Left renal cortex interstitium (tissue), 4 donors: Measurements from ENCODE around the gene CDKL4. TPM values are rescaled to one million over a fixed set of nuclear protein-coding genes. Genes with fewer than 3 reads are reported as not detected.
"Not testable (repeated sequence)": the region's sequence is repeated elsewhere in the genome, so short reads cannot be mapped to it uniquely, and the experiment has no call there.

Source experiments
- DNase-seq, 4 donors: peaks; one replicate each; pipeline ENCODE4 v3.0.0-alpha.2; 2013; ENCODE audit warnings: low read depth in 4 of 4, low spot score in 2 of 4, missing footprints in 1 of 4
- polyA plus RNA-seq, 4 donors: library from polyadenylated mRNA; unstranded; fragments of 120-200 nt; gene quantifications; one replicate each; pipeline ENCODE4 v1.2.1, GENCODE V29; 2013; ENCODE audit not compliant: insufficient read length in 4 of 4

CDKL4 gene
- polyA plus RNA-seq, 4 donors: 0.42 to 1.5 (median 1.1) TPM

DNA sequence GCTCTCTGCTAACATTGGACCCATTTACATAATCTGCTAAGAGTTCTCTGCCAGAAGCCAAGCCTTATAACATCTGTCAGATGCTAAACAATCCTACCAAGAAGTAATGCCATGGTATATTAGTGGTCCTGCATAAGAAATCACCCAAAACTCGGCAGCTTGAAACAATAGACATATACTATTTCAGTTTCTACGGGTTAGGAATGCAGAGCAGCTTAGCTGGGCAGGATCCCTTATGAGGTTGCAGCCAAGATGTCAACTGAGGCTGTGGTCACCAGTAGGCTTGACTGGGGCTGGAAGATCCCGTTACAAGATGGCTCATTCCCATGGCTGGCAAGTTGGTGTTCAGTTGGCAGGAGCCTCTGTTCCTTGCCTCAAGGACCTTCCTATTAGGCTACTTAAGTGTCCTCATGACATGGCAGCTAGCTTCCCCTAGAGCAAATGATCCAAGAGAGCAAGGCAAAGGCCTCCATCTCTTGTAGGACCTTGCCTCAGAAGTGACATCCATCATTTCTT is 97.8 kb downstream of the CDKL4 start:
- DNase-seq: no peak

DNA sequence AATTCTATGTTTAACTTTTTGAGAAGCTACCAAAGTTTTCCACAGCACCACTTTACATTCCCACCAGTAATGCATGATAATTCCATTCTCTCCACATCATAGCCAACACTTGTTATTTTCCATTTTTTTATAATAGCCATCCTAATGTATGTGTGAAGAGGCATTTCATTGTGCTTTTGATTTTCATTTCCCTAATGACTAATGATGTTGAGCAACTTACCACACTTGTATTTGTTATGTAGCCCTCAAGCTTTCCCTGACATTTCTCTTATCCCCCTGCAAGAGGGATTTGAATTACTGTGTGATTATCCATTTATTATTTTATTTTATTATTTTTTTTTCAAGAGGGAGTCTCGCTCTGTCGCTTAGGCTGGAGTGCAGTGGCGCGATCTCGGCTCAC is 99.4 kb downstream of the CDKL4 start:
- DNase-seq: no peak

DNA sequence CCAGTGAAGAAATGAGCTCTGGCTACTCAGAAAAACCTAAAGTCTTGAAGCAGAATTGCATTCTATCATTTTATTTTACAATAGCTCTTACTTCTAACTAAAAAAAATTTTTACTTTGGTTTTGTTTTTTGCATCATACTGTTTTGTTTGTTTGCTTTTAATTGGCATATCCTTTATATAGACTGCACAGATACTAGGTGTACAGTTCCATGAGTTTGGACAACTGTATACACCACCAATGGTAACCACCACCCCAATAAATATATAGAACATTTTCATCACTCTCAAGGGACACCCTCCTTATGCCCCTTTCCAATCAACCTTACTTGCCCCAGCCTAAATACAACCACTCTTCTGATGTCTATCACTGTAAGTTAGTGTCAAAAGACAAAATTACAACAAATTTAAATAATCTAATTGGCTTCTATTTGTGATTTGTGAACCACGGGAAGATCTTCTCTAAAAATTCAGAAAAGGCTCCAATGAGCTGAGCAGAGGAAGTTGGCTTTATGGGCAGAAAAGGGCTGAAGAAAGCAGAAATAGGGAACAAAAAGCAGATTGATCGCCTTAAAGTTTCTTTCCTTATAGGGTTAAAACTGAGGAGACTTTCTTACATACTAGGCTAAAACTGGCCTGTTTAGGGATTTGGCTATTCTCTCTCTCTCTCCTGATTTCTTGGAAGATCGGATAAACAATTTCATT is 100.7 kb downstream of the CDKL4 start:
- DNase-seq: no peak

DNA sequence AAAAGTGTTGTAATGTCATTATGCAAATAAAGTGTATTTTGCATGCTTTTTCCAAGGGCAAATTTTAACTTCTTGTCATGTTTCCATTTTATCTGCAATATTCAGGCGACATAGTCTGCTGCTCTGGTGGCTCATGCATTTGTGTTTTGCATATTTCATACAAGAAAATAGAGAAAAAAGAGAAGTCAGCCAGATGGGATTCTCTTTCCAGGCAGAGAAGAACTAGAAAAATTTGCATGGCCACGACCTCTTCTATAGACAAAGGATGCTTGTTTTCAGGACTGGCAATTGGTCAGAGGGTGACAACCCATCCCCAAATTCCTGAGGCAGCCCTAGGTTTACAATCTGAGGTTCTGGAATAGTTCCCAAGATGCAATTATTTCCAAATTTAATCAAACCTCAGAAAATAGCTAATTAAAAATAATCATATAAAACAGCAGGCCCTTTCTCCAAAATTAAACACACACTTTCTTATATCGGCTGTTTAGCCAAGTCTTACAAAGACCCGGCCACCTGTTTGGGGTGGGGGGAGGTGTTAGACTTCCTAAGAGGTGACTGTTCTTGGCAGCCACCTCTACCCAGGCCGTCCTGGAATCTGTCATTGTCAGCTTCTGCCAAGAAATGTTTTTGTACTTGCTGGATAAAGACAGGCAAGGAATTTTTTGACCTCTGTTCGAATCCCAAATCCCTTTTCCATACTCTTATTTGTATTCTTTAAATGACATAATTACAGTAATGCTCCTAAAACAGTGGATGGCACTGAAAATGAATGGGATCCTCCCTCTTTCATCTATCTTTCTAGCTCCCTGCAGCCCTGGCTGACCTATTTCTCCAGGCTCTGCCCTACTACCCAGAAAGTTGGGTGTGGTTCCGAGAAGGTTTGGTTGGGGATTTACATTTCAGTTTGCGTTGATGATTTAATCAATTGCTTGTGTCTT is 102.2 kb downstream of the CDKL4 start:
- no peak for DNase-seq

DNA sequence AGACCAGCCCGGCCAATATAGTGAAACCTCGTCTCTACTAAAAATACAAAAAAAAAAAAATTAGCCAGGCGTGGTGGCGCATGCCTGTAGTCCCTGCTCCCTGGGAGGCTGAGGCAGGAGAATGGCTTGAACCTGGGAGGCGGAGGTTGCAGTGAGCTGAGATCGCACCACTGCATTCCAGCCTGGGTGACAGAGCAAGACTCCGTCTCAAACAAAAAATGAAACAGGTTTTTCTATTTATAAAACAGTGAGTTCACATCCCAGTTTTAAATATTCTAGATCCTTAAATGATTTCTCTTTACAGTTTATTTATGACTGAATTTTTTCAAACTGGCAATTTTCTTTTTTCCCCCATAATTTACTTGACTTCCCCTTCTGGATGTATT is 102.8 kb downstream of the CDKL4 start:
- not testable (repeated sequence) for DNase-seq

DNA sequence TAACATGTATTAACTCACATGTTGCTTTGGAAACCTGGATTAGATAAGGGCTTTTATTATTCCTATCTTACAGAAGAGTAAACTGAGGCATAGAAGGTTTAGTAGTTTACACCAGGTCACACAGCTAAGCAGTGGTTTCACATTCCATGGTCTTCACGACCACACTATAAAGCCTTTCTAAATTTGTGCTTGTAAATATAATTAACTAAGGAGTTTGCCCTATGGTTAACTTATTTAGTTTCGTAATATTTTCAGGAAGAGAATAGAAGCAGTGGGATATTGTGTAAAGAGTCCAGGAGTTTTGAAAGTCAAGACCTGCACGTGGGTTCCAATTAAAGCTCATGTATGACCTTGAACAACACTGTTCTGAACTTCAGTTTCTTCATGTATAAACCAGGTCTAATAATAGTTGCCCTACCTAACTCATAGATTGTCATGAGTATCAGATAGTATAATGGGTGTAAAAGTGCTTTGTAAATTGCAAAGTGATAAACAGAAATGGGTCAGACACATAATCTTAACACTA is 103.4 kb downstream of the CDKL4 start:
- DNase-seq: no peak

DNA sequence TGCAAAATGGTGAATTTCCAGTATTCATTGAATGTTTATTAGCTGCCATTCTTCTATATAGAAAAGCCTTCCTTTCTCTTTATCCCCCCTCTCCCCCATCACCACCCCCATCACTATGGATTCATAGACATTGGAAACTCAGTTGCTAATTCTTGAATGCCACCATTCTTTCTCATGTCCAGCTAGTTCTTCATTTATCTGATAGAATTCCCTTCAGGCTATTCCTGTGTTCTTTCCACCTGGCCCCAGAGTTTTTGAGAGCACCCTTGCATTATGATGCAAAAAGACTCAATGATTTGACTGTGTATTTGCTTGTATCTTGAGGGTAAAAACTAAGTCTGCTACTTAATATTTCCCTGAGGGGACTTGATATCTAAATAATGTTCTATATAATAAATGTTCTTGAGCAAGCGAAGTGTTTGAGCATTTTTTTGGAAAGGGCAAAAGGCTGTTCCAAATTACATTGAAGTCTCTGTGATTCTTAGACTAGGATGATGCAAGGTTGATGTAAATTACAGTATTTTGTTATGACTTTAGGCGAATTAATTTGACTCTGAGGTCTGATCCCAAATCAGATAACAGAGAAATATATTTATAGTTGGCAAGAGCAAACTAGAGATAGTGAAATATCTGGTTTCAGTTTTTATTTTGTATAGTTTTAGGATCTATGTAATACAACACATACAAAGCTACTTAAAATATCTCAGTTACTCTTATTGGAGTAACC is 104.1 kb downstream of the CDKL4 start:
- DNase-seq: no peak

DNA sequence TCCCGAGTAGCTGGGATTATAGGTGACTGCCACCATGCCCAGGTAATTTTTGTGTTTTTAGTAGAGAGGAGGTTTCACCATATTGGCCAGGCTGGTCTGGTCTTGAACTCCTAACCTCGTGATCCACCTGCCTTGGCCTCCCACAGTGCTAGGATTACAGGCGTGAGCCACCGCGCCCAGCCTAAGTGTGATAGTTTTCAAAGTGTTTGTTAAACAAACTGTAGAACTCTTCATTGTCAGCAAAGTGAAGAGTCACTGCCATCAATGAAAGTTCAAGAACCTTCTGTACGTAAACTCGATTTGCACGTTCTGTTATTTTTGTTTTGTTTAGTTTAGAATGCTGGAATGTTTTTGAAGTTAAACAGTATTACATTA is 104.9 kb downstream of the CDKL4 start:
- no peak for DNase-seq

DNA sequence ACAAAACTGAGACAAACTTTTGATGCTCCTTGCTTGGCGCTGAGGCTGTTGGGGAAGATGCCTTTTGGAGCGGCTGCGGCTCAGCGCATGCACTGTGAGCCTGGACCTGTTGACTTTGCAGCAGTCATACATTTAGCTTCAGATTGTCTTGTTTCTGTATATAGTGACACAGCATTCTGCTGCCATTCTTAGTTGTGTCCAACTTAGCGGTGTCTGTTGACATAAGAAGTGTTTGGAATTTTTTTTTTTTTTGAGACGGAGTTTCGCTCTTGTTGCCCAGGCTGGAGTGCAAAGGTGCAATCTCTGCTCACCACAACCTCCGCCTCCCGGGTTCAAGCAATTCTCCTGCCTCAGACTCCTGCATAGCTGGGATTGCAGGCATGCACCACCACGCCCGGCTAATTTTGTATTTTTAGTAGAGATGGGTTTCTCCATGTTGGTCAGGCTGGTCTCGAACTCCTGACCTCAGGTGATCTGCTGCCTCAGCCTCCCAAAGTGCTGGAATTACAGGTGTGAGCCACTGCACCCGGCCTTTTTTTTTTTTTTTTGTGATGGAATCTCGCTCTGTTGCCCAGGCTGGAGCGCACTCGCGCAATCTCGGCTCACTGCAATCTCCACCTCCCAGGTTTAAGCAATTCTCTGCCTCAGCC is 105.5 kb downstream of the CDKL4 start:
- not testable (repeated sequence) for DNase-seq

DNA sequence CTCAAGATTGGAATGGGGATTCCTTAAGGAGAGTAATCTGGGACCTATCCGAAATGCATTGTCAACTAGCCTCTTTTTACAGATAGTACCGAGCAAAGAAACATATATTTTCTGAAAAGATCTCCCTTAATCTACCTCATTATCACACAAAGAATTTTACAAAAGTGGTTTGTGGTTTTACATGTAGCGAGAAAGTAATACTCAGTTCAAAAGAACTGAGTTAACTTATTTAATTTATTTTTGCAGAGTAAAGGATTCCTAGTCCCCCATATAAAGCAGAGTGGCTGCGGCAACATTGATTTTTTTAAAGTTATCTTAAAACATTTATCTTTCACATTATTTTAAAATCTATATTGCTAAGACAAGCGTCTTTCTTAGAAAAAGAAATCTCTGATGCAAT is 107.0 kb downstream of the CDKL4 start:
- DNase-seq: no peak

DNA sequence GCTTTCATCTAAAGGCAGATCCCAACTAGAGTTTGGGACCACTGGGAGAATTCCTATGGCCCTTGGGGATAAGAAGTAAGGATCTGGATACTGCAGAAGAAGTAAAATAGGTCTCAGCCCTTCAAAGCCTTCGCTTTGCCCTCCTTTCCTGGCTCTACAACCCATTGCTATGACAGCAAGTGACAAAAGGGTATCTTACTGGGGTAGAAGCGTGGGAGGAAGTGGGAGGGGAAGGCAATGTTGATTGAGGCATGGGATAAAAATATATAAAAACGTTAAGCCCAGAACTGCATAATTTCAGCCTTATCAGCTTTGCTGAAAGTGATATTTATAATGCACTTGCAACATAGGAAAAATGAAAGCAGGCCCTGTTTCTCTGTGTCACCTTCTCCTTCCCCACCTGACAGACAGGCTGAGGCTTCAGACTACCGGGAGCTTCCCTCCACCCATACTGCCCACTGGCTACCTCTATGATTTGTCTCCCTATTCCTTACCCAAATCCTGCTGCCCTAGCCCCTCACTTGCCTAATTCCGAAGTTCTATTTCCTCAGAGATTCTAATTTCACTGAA is 108.0 kb downstream of the CDKL4 start:
- no peak for DNase-seq

DNA sequence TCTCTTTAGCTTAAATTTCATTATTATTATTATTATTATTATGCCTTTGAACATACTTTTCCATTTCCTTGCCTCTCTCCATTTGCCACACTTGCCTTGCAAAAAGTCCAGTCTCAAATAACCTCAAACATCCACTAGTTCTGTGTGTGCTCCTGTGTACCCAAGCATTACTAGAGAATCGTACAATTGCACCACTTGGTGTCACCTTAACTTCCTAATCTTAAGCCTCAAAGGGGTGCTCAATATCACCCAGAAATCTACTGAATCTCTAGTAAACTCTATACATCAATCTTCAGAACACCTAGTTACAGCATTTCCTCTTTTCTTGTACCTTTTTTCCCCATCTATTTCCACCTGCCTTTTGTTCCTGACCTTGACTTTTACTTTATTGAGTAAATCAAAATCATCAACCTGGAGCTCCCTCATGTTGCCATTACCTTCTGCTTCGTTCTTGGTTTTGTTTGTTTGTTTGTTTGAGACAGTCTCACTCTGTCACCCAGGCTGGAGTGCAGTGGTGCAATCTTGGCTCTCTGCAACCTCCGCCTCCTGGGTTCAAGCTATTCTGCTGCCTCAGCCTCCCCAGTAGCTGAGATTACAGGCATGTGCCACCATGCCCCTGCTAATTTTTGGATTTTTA is 110.4 kb downstream of the CDKL4 start:
- DNase-seq: no peak

DNA sequence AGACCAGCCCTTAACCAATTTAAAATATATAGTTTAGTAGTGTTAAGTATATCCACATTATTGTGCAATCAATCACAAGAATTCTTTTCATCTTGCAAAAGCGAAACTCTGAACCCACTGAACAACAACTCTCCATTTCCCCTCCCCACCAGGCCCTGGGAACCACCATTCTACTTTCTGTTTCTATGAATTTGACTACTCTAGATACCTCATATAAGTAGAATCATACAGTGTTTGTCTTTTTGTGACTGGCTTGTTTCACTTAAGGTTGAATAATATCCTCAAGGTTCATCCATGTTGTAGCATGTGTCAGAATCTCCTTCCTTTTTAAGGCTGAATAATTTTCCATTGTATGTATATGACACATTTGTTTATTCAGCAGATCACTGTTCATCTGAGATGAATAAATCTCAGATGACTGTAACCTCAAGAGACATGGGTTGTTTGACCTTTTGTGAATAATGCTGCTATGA is 114.8 kb downstream of the CDKL4 start:
- DNase-seq: no peak

DNA sequence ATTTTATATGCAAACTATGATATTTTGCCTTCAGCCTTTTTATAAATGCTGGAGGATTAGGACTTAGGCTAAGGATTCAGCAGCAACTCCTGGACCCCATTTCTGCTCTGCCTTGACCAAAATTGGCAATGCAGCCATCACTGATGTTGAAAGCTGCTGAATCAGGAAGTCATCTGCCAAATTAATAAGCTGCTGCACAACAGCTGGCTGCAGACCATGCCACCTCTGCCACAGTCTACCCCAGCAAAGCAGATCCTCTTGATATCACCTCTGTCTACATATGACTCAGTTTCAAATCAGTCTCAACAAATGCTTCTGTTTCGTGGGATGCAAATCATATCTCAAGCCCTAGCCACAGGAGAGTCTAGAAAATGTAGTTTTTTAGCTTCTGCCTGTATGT is 115.8 kb downstream of the CDKL4 start:
- no peak for DNase-seq

Other genes starting within 250 kb of the CDKL4 start
- gene SOS1, start 122.9 kb downstream of the CDKL4 start, polyA plus RNA-seq: 10 to 100 TPM; 37.3 to 62.9 (median 53.0) TPM
- 10 to 100 TPM; 62.6 to 92.9 (median 75.1) TPM for gene MAP4K3, start 193.3 kb upstream of the CDKL4 start, polyA plus RNA-seq